Uterus (tissue), 2 donors: ENCODE measurements around the gene ITCH.

Experiments
- CTCF ChIP-seq, 4 experiments: fragments of 200-600 bp in 2 of 4; fragments of 450-650 bp in 2 of 4; sonication (generic) in 2 of 4; IDR thresholded peaks; one replicate each; pipeline ENCODE4 v1.5.1; 2016 to 2019; ENCODE audit warnings: antibody characterized with exemption in 4 of 4, mild to moderate bottlenecking in 2 of 4, moderate library complexity in 1 of 4
- POLR2A ChIP-seq, 2 donors: fragments of 450-650 bp; IDR thresholded peaks; one replicate each; pipeline ENCODE4 v1.6.1; 2016; ENCODE audit warnings: antibody characterized with exemption in 2 of 2, mild to moderate bottlenecking in 1 of 2, moderate library complexity in 1 of 2

- TF ChIP-seq CTCF (IDR thresholded peaks at IDR 0.05) = no peak
- TF ChIP-seq POLR2A (IDR thresholded peaks at IDR 0.05) = no peak
These were observed 86.9 kb downstream of the ITCH start for GRCh38 chr20:34449674-34450592.
